GM19324 (cell line): Measurements from ENCODE around the gene PPP6C.
"Not testable (repeated sequence)": the region's sequence is repeated elsewhere in the genome, so short reads cannot be mapped to it uniquely, and the experiment has no call there.

ENCODE experiments used
- ATAC-seq: cut with Tn5 transposase; IDR thresholded peaks from one replicate; pipeline ENCODE4 v1.9.1; 2021; ENCODE audit warnings: mild to moderate bottlenecking, moderate library complexity; ENCODE audit not compliant: unreplicated experiment, low FRiP score

Gene PPP6C

GRCh38 chr9:125183561-125183960 lies 6.0 kb downstream of the PPP6C start:
- no peak for ATAC-seq

- ATAC-seq = no peak
Observed at GRCh38 chr9:125183054-125183453, 6.5 kb downstream of the PPP6C start.

GRCh38 chr9:125181756-125182155 lies 7.8 kb downstream of the PPP6C start:
- not testable (repeated sequence) for ATAC-seq

- no peak for ATAC-seq
Observed at GRCh38 chr9:125180876-125181275, 8.7 kb downstream of the PPP6C start.

- not testable (repeated sequence) for ATAC-seq
Observed at GRCh38 chr9:125179776-125180175, 9.8 kb downstream of the PPP6C start.

GRCh38 chr9:125177888-125178287 lies 11.7 kb downstream of the PPP6C start:
- ATAC-seq = no peak

- ATAC-seq = no peak
Observed at GRCh38 chr9:125176636-125177035, 13.0 kb downstream of the PPP6C start.

GRCh38 chr9:125172031-125172755 lies 17.4 kb downstream of the PPP6C start:
- no peak for ATAC-seq

GRCh38 chr9:125169895-125170294 lies 19.7 kb downstream of the PPP6C start:
- no peak for ATAC-seq

GRCh38 chr9:125166762-125167161 lies 22.8 kb downstream of the PPP6C start:
- no peak for ATAC-seq

GRCh38 chr9:125162891-125163290 lies 26.7 kb downstream of the PPP6C start:
- ATAC-seq = not testable (repeated sequence)

GRCh38 chr9:125161284-125161918 lies 28.2 kb downstream of the PPP6C start:
- no peak for ATAC-seq

- ATAC-seq = no peak
Observed at GRCh38 chr9:125160750-125161149, 28.9 kb downstream of the PPP6C start.

- ATAC-seq = no peak
Observed at GRCh38 chr9:125156551-125156950, 33.1 kb downstream of the PPP6C start.

- no peak for ATAC-seq
Observed at GRCh38 chr9:125153712-125154367, 35.8 kb downstream of the PPP6C start.

GRCh38 chr9:125151730-125152129 lies 37.9 kb downstream of the PPP6C start:
- ATAC-seq = no peak

GRCh38 chr9:125150349-125151245 lies 39.0 kb downstream of the PPP6C start:
- no peak for ATAC-seq

GRCh38 chr9:125147401-125147951 lies 42.1 kb downstream of the PPP6C start:
- no peak for ATAC-seq

- ATAC-seq = no peak
Observed at GRCh38 chr9:125146247-125146646, 43.4 kb downstream of the PPP6C start.

GRCh38 chr9:125145425-125145824 lies 44.2 kb downstream of the PPP6C start:
- no peak for ATAC-seq
